ENCODE data around the gene MYH15.

- TF ChIP-seq SMAD4 (CRISPR knock-in tag; IDR thresholded peaks at IDR 0.05) (no peak), CTCF (IDR thresholded peaks at IDR 0.05) (no peak), MAX (CRISPR knock-in tag; IDR thresholded peaks at IDR 0.05) (no peak), NFYB (CRISPR knock-in tag; conservative IDR thresholded peaks at IDR 0.05; ENCODE audit: low read depth) (no peak)
These were observed 81.8 kb downstream of the MYH15 start for GRCh38 chr3:108428586-108428985.
